Thyroid gland (tissue), 4 donors: ENCODE data around the gene PDE3B. TPM values are rescaled to one million over a fixed set of nuclear protein-coding genes. Genes with fewer than 3 reads are reported as not detected.
A peak's percentile ranks its signal among the peaks of the same experiment; 100 is the strongest.

ENCODE experiments used
- DNase-seq, 2 donors: peaks; one replicate each; pipeline ENCODE4 v3.0.0-alpha.2; 2019
- H3K27ac ChIP-seq, 3 donors: fragments of 200-600 bp; sonication (generic); 1 replicate in 2 of 3; 2 replicates in 1 of 3; pipeline ENCODE4 v1.5.1; 2016 to 2019; ENCODE audit warnings: mild to moderate bottlenecking in 1 of 3, moderate library complexity in 1 of 3
- H3K27me3 ChIP-seq: fragments of 200-600 bp; sonication (generic); one replicate; pipeline ENCODE4 v1.5.1; 2019
- H3K36me3 ChIP-seq, 2 donors: fragments of 200-600 bp; sonication (generic); one replicate each; pipeline ENCODE4 v1.5.1; 2016 to 2019
- H3K4me1 ChIP-seq, 2 donors: fragments of 200-600 bp; sonication (generic); one replicate each; pipeline ENCODE4 v1.5.1; 2017 to 2019
- H3K4me3 ChIP-seq, 3 donors: fragments of 200-600 bp; sonication (generic); replicated peaks in 1 of 3; 1 replicate in 2 of 3; 2 replicates in 1 of 3; pipeline ENCODE4 v1.5.1; 2016; ENCODE audit warnings: mild to moderate bottlenecking in 1 of 3
- H3K9me3 ChIP-seq: fragments of 200-600 bp; sonication (generic); one replicate; pipeline ENCODE4 v1.5.1; 2017
- CTCF ChIP-seq, 6 experiments: fragments of 200-600 bp in 3 of 6; fragments of 450-650 bp in 3 of 6; sonication (generic) in 3 of 6; IDR thresholded peaks; one replicate each; pipeline ENCODE4 v1.5.1; 2016 to 2019; ENCODE audit warnings: antibody characterized with exemption in 6 of 6, mild to moderate bottlenecking in 2 of 6, inconsistent platforms in 1 of 6, moderate library complexity in 1 of 6
- POLR2A ChIP-seq, 2 donors: fragments of 450-650 bp; IDR thresholded peaks; one replicate each; pipeline ENCODE4 v1.6.1; 2017; ENCODE audit warnings: antibody characterized with exemption in 2 of 2, mild to moderate bottlenecking in 2 of 2, moderate library complexity in 1 of 2
- WGBS, 2 donors: methylation state at CpG; one replicate each; pipeline ENCODE4 v1.1.5; 2017; 5-methylcytosine and 5-hydroxymethylcytosine counted together
- intact Hi-C: fragments of 100-400 bp; cut with DNase I; formaldehyde crosslinking; loops from one replicate; pipeline ENCODE4 v1.15.1; 2023
- total RNA-seq, 4 donors: library from RNA; depleted of rRNA; stranded (reverse); fragments of >200 nt; gene quantifications; one replicate each; pipeline ENCODE4 v1.2.3, GENCODE V29; 2016

Gene PDE3B
- total RNA-seq, 4 donors from 2014 or later = 2.0 to 3.9 (median 3.2) TPM

DNA sequence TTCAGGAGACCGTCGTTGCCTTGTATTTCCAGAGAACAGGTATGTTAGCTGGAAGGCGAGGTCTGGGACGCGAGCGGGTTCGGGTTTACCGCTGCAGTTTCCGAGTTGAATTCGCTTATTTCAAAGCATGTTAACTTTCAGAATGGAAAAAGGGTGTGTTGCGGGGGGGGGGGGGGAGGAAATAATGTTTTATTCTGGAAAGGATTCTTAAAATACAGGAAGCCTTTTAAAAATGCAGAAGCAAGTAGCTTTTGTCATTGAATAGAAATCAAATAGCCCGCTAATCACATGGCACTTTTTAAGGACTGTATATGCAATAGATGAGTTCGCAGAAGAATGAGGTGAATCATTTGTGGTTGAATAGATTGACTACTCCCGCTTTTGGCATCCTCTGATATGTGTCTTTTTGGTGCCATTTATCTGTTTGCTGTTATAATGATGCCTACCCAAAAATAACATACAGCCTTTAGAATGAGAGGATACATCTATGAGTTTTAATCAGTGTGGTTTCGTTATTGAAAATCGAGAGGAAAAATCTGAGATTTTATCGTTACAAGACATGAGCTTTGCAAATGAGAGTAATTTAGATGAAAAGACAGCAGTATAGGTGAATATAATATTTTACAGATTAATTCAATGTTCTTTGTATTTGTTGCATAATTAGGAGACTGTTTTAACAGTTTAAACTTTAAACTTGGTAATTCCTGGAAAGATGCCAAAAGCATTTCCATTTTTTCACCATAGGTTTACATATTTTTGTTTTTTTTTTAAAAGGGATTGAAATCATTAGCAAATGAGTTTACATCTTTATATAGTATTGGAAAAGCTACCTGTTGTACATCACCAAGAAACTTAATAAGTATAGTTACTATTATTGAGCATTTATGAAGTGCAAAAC, 1.7 kb downstream of the PDE3B start:
- WGBS, 2 donors = 8 to 11% methylated on average over 17 of the region's 17 CpGs
- Histone ChIP-seq H3K36me3 (no peaks in the 10 kb centered on the region), H3K4me3 (peak overlapping the region in 2 of 3 donors; percentile 39 to 44), H3K27me3 (peaks cover 7% of the 10 kb centered on the region), H3K27ac (no peak overlapping the region), H3K4me1 (peaks cover 0 to 9% of the 10 kb centered on the region in 2 donors), H3K9me3 (no peaks in the 10 kb centered on the region)
- no peak for TF ChIP-seq POLR2A (IDR thresholded peaks at IDR 0.05)
- no peak for TF ChIP-seq CTCF (IDR thresholded peaks at IDR 0.05)
- intact Hi-C loops = no loop called here
- DNase-seq = no peak

- Histone ChIP-seq H3K4me3 (no peak overlapping the region), H3K9me3 (no peaks in the 10 kb centered on the region), H3K27me3 (peaks cover 7% of the 10 kb centered on the region), H3K4me1 (peaks cover 0 to 9% of the 10 kb centered on the region in 2 donors), H3K36me3 (no peaks in the 10 kb centered on the region), H3K27ac (no peak overlapping the region)
- DNase-seq = no peak
- intact Hi-C loops = no loop called here
- WGBS, 2 donors = 73 to 80% methylated on average over 6 of the region's 6 CpGs
- TF ChIP-seq POLR2A (IDR thresholded peaks at IDR 0.05) = no peak
- TF ChIP-seq CTCF (IDR thresholded peaks at IDR 0.05) = no peak
Observed at GRCh38 chr11:14645985-14646900, 2.6 kb downstream of the PDE3B start.

GRCh38 chr11:14650064-14650463, 6.5 kb downstream of the PDE3B start:
- Histone ChIP-seq H3K27ac (no peak overlapping the region), H3K9me3 (no peaks in the 10 kb centered on the region), H3K4me1 (no peaks in the 10 kb centered on the region), H3K27me3 (peaks cover 7% of the 10 kb centered on the region), H3K4me3 (no peak overlapping the region), H3K36me3 (no peaks in the 10 kb centered on the region)
- intact Hi-C loops = no loop called here
- DNase-seq = no peak
- TF ChIP-seq POLR2A (IDR thresholded peaks at IDR 0.05) = no peak
- no peak for TF ChIP-seq CTCF (IDR thresholded peaks at IDR 0.05)
- WGBS, 2 donors = 97% methylated on average over 3 of the region's 3 CpGs

- intact Hi-C loops = no loop called here
- Histone ChIP-seq H3K4me1 (no peaks in the 10 kb centered on the region), H3K9me3 (no peaks in the 10 kb centered on the region), H3K4me3 (no peak overlapping the region), H3K36me3 (no peaks in the 10 kb centered on the region), H3K27ac (no peak overlapping the region), H3K27me3 (no peaks in the 10 kb centered on the region)
- no peak for DNase-seq
- 92 to 94% methylated on average over 3 of the region's 3 CpGs for WGBS, 2 donors
- TF ChIP-seq CTCF (IDR thresholded peaks at IDR 0.05) (no peak), POLR2A (IDR thresholded peaks at IDR 0.05) (no peak)
Observed at GRCh38 chr11:14653090-14653489, 9.5 kb downstream of the PDE3B start.
